Breast epithelium (tissue), 3 donors: ENCODE data around the gene DMRT1.

ENCODE experiments used
- CTCF ChIP-seq, 3 donors: fragments of 450-650 bp; IDR thresholded peaks; one replicate each; pipeline ENCODE4 v1.5.1; 2016 to 2017; ENCODE audit warnings: antibody characterized with exemption in 3 of 3, mild to moderate bottlenecking in 3 of 3, moderate library complexity in 3 of 3
- POLR2A ChIP-seq: fragments of 450-650 bp; IDR thresholded peaks from one replicate; pipeline ENCODE4 v1.6.1; 2016; ENCODE audit warnings: antibody characterized with exemption, mild to moderate bottlenecking, moderate library complexity
- POLR2AphosphoS5 ChIP-seq, 3 donors: sonication (generic); formaldehyde crosslinking; IDR thresholded peaks; one replicate each; pipeline ENCODE4 v1.6.1; 2017; ENCODE audit warnings: antibody characterized with exemption in 3 of 3

GRCh38 chr9:1014640-1015039 lies 173.1 kb downstream of the DMRT1 start:
- no peak for TF ChIP-seq CTCF (IDR thresholded peaks at IDR 0.05)
- no peak for TF ChIP-seq POLR2AphosphoS5 (IDR thresholded peaks at IDR 0.05)
- no peak for TF ChIP-seq POLR2A
